NB4 (cell line): ENCODE data around the gene LRTM1.

Source experiments
- CTCF ChIP-seq: IDR thresholded peaks from one replicate; pipeline ENCODE4 v1.5.1; 2012; ENCODE audit warnings: low read depth, low read length
- MAX ChIP-seq: IDR thresholded peaks from 2 replicates; pipeline ENCODE4 v1.6.1; 2011; ENCODE audit warnings: low read depth, low read length
- POLR2A ChIP-seq: IDR thresholded peaks from 2 replicates; pipeline ENCODE4 v1.6.1; 2011; ENCODE audit warnings: mild to moderate bottlenecking; ENCODE audit not compliant: insufficient read length; ENCODE audit errors: extremely low read depth

- TF ChIP-seq CTCF (no peak), MAX (no peak), POLR2A (no peak)
Observed at GRCh38 chr3:54901906-54902685, 25.8 kb downstream of the LRTM1 start.
